IPS-18c (cell line): ENCODE measurements around the gene ST14.

Experiments
- H3K4me3 ChIP-seq: 2 replicates; pipeline ENCODE4 v1.7.0; 2013; ENCODE audit warnings: low read depth, mild to moderate bottlenecking, low read length, moderate library complexity; ENCODE audit not compliant: insufficient read depth
- H3K9me3 ChIP-seq: one replicate; pipeline ENCODE4 v1.6.1; 2013; ENCODE audit warnings: mild to moderate bottlenecking, low read length, moderate library complexity; ENCODE audit not compliant: control insufficient read depth, insufficient read depth

Gene ST14

GRCh38 chr11:130159657-130160497, at the start of gene ST14:
ST14 (plus strand) TSS chr11:130159782; CDS start chr11:130159980, 198 bp downstream.
- no peaks in the 10 kb centered on the region for H3K9me3 ChIP-seq
- H3K4me3 ChIP-seq, result peak within 1 kb of the TSS; percentile 58

DNA sequence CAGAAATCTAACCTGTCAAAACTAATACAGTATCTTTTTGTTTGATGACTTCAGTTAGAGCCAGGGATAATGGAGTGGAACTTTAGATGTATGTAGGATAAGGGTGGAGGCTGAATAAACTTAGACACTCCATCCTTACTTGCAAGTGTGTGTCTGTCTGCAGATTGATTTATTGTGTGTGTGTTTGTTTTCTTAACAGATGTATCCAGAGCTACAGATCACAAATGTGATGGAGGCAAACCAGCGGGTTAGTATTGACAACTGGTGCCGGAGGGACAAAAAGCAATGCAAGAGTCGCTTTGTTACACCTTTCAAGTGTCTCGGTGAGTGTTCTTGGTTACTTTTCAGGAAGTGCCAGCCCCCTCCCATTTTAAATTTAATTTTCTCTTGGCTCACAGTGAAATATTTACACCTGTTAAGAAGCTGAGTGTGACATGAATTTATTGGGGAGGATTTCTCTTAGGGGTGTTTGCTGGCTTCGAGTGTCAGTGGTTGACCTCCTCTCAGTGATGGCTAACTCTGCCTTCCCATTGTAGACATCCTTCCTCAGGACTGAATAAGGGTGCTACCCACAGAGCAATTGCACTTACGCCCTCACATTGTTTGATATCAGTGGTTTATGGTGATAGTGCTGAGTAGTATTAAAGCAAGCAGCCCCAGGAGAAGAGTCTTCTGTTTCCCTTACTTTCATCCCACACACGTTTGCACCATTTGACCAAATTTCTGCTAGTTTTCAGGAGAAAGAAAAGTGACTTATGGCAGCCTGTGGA, 49.1 kb upstream of the ST14 start:
- H3K4me3 ChIP-seq, result no peak overlapping the region
- no peaks in the 10 kb centered on the region for H3K9me3 ChIP-seq

- Histone ChIP-seq H3K4me3 (no peak overlapping the region), H3K9me3 (no peaks in the 10 kb centered on the region)
Measured at GRCh38 chr11:130112071-130112830, 47.3 kb upstream of the ST14 start.

DNA sequence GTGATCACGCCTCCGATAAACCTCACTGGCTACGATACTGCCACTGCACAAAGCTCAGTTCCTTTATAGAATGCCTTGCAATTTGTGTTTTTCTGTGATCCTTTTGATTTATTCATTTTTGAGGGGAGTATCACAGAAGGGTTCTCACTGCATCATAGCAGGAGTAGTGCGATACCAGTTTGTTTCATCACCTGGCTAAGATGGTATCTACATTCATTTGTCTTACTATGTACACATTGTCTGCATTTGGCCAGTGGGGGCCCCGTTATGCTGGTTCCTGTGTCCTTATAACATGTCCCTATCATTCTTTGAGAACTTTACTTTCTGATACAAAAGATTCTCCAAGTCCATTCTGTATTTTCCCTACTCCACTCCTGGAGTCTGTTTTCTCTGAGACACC, 45.3 kb upstream of the ST14 start:
- H3K4me3 ChIP-seq, result no peak overlapping the region

DNA sequence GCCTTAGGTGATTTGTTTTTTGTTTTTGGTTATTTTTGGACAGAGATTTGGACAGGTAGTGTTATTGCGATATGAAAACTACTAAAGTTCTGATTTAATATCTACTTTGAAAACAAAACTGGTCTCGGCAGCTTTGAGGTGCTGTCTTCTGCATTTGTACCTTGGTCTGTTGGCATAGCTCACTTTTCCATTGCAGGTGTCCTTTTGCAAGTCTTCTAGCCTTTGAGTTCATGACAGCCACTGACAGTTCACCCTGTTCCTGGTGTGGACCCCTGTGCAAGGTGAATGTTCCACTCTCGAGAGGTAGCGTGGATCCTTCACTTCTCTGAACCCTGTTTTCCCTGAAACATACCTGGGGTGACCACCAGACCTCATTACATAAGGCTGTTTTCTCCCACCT, 44.9 kb upstream of the ST14 start:
- H3K4me3 ChIP-seq, result no peak overlapping the region
- H3K9me3 ChIP-seq, result no peaks in the 10 kb centered on the region

More for the DNA sequence above, 45.3 kb upstream of the ST14 start:
- H3K9me3 ChIP-seq, result no peaks in the 10 kb centered on the region

GRCh38 chr11:130115218-130115617, 44.4 kb upstream of the ST14 start:
- Histone ChIP-seq H3K9me3 (no peaks in the 10 kb centered on the region), H3K4me3 (no peak overlapping the region)

- H3K9me3 ChIP-seq, result no peaks in the 10 kb centered on the region
- no peak overlapping the region for H3K4me3 ChIP-seq
Measured at GRCh38 chr11:130118165-130118564, 41.4 kb upstream of the ST14 start.

DNA sequence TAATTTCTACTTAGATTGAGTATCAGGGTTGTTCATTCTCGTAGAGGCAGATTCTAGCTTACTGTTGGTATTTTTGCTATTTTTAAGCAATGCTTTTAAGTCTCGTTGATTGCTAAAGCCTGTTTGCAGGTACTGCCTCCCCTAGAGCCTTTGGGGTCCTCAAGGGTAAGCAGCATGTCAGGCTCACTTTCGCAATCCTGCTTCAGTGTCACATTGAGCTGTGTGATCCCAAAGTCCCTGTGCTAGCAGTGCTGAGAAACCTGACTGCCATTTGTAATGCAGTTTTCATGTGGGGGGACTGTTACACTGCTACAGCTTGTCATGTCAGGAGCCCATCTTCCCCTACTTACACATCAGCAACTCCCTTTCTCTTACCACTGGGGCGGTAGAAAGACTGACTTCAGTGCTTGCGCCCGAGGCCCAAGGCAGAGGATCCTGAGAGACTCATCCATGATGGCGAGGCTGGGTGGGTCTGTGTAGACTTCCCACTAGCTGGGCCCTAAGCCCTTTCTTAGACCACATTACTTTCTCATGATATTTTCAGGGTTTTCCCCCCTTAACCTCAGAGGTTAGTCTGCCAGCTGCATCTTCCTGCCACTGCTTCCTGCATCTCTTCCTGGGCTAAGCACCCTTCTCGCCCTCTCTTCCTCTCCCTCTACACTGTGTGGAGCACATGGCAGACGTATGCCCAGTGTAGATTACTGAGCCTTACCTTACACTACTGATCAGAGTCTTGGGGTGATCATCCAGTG, 40.8 kb upstream of the ST14 start:
- H3K9me3 ChIP-seq, result no peaks in the 10 kb centered on the region
- no peak overlapping the region for H3K4me3 ChIP-seq

- Histone ChIP-seq H3K9me3 (no peaks in the 10 kb centered on the region), H3K4me3 (no peak overlapping the region)
Measured at GRCh38 chr11:130120045-130120444, 39.5 kb upstream of the ST14 start.

- Histone ChIP-seq H3K4me3 (no peak overlapping the region), H3K9me3 (no peaks in the 10 kb centered on the region)
Measured at GRCh38 chr11:130121445-130121978, 38.1 kb upstream of the ST14 start.

DNA sequence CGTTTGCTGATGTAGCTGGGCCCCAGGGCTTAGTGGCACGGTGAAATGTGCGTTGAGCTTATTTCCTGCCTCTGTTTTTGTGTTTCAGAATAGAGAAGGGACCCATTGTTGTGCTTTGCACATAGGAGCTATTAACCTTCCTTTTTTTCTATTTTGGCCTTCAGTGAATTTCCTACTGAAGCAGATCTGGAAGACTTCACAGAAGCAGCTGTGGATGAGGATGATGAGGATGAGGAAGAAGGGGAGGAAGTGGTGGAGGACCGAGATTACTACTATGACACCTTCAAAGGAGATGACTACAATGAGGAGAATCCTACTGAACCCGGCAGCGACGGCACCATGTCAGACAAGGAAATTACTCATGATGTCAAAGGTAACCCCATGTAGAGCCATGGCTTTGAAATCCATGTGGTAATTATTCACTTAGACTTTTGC, 37.4 kb upstream of the ST14 start:
- no peak overlapping the region for H3K4me3 ChIP-seq

DNA sequence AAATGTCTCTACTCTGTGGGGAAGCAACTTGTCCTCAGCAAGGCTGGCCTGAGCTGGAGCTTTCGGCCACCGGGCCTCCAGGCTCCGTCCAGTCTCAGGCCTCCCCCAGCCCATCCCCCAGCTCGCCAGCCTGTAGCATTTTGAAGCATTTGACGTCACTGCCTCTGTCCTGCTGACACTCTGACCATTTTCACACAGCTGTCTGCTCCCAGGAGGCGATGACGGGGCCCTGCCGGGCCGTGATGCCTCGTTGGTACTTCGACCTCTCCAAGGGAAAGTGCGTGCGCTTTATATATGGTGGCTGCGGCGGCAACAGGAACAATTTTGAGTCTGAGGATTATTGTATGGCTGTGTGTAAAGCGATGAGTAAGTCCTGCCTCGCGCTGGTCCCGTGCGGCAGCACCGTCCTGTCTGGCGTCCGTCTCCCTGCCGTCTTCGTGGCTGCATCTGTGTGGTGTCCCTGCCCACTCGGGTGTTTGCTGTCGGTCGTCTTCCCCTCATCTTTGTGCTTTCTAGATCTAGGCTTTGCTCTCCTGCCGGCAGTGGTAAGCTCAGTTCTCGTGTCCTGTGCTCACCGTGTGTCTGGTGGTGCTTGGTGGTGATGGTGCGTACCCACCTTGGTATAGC, 36.1 kb upstream of the ST14 start:
- Histone ChIP-seq H3K4me3 (no peak overlapping the region), H3K9me3 (no peaks in the 10 kb centered on the region)

More for the DNA sequence above, 37.4 kb upstream of the ST14 start:
- H3K9me3 ChIP-seq, result no peaks in the 10 kb centered on the region

DNA sequence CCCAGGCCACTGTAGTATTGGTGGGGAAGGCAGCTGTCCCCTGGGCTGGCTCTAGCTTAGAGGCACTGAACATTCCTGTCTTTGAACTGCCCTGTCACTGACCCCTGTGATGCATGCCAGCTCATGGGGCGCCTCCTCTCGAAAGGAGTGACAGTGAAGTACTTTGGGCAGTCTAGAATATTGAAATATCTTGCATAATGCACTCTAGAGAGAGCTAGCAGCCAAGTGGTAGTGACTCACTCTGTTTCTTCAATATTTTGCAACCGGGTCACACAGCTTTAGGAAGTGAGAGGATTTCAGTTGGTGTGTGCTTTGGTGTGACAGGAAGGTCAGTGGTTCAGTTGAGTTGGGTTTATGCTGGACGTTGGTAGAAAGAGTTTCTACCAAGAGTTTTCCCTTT, 35.5 kb upstream of the ST14 start:
- H3K4me3 ChIP-seq, result no peak overlapping the region

GRCh38 chr11:130125638-130126037, 33.9 kb upstream of the ST14 start:
- Histone ChIP-seq H3K4me3 (no peak overlapping the region), H3K9me3 (no peaks in the 10 kb centered on the region)

More for the DNA sequence above, 35.5 kb upstream of the ST14 start:
- no peaks in the 10 kb centered on the region for H3K9me3 ChIP-seq

GRCh38 chr11:130126516-130126915, 33.1 kb upstream of the ST14 start:
- Histone ChIP-seq H3K9me3 (no peaks in the 10 kb centered on the region), H3K4me3 (no peak overlapping the region)

GRCh38 chr11:130127509-130127908, 32.1 kb upstream of the ST14 start:
- Histone ChIP-seq H3K4me3 (no peak overlapping the region), H3K9me3 (peaks cover 5% of the 10 kb centered on the region)
